HG03108 (cell line): ENCODE measurements around the gene ASB3.
"Not testable (repeated sequence)": the region's sequence is repeated elsewhere in the genome, so short reads cannot be mapped to it uniquely, and the experiment has no call there.

Experiments used
- ATAC-seq: cut with Tn5 transposase; IDR thresholded peaks from one replicate; pipeline ENCODE4 v1.9.1; 2021; ENCODE audit warnings: moderate library complexity; ENCODE audit not compliant: unreplicated experiment

The ASB3 gene

DNA sequence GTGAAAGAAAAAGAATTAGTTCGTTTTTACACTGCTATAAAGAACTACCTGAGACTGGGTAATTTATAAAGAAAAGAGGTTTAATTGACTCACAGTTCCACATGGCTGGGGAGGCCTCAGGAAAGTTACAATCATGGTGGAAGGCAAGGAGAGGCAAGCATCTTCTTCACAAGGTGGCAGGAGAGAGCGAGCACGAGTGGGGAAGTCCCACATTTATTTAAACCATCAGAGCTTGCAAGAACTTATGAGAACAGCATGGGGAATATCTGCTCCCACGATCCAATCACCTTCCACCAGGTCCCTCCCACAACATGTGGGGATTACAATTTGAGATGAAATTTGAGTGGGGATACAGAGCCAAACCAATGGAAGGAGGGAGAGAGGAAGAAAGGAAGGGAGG lies 128.3 kb downstream of the ASB3 start:
- ATAC-seq = not testable (repeated sequence)

DNA sequence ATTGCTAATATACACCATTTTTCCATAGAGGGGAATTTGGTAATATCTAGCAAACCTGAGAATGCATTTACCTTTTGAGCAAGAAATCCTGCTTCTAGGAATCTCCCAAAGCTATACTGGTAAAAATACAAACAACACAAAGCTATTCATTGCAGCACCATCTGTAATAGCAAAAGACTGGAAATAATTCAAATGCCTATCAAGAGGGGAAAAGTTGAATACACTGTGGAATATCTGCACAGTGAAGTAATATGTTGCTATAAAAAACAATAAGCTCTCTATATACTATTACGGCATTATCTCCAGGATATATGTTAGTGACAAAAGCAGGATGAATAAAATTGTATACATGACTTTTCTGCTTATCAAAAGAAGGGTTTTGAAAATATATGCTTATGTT lies 131.5 kb downstream of the ASB3 start:
- ATAC-seq = no peak

DNA sequence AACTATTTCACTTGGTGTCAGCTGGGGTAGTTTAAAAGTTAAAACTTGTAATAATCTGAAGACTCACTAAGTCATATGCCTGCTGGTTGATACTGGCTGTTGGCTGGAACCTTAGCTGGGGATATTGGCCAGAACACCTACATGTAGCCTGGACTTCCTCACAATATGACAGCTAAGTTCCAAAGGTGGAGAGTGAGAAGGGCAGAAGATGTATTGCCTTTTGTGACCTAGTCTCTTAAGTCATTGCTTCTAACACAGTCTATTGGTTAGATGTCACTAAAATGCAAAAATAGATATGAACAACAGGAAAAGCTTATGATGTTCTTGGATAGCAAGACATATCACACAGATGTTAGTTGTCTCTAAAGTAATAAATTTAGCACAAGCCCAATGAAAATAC lies 132.4 kb downstream of the ASB3 start:
- ATAC-seq = no peak

DNA sequence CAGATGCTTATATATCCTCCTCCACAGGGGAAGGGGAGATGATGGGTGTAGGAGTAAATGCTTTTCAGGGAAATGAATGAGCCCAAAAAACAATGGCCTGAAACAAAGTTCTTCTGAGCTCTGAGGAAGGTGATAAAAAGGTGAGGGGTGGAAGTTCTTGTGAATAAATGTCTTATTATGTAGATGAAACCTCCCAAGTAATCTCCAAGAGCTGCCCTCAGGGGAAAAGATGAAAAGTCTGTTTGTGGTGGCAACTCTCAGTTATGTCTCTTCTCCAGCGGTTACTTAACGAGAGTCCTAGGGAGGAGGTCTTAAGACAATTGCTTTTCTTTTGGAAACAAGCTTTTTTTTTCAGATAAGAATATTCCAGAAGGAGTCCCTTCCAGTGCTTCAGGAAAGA lies 134.6 kb downstream of the ASB3 start:
- no peak for ATAC-seq

DNA sequence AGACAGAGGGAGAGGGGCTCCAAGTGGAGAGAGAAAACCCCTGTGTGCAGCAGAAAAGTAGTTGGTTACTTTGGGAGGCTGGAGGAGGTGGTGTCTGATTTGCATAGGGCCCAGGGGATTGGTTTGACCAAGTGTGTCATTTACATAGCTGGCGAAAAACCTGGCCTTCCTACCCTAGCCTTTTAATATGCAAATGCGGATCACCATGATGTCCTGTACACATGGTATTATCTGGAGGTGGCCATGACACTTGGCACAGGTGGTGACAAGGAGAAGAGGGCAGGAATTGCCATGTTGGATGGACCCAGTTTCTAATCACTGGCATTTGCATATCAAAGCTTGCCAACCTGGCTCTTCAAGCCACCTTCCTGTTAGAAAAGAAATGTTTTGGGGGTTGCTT lies 140.0 kb downstream of the ASB3 start:
- no peak for ATAC-seq

DNA sequence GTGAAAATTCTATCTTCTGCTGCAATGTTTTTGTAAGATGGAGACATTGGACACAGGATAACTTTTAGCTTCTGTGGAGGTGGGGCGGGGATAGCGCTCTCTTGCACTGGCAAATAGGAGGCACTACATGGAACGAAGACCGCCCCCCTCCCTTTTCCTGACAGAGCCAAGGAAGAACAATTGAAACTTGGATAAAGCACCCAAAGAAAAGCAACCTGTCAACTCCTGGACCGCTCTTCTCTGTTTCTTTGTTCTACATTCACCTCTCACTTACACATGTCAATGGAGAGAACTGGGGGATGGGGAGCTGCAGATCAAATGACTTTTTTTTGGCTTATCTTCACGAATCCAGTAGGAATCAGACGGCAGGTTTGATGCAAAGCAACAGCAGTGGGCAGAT lies 145.5 kb downstream of the ASB3 start:
- no peak for ATAC-seq

DNA sequence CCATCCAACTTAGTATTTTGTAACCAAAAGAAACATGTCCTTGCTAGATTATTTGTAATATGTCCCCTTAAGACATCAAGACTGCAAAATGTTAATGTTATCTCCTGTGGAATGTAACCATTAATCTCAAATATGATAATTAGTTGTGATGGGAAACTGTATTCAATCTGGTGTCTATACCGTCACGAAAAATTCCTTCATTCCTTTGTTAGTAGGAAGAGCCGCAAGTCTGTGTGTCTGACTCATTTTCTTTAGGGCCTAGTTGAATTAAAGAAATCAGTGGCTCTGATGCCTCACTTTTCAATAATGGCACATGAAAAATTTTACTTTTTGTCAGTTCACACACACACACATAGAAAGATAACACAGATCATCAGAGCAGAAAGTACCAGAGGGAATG lies 146.3 kb downstream of the ASB3 start:
- no peak for ATAC-seq

DNA sequence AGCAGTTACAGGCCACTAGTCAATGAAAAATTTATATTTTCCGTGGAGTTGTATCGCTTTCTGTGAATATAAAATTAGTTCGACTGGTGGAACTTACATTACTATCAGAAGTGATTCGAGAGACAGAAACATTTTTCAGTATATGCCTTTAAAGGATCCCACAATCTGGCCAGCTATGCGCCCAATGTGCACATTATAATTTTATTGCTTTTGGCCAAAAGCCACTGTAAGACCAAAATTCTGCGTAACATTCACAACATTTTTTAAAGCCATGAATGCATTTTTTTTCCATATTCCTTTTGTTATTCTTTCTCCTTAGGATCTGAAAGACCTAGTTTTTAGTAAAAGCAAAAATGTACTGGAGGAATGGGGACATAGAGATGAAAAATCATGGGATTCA lies 150.2 kb downstream of the ASB3 start:
- ATAC-seq = no peak

DNA sequence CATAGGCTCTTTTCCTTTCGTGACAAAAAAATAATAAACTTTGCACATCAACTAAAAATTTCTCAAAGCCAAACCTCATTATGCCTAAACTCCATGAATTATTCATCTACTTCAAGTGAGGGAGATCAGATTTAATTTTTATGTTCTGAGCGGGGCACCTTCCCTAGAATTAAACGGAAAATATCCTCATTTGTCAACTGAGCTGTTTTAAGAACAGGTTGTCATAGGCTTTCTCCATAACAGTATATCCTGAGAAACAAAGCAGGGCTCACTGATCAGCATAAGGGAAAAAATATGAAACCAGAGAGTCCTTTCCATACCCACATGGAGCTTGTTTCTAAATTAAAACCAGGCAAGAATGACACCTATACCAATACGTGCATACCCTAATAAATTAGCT lies 150.6 kb downstream of the ASB3 start:
- no peak for ATAC-seq

DNA sequence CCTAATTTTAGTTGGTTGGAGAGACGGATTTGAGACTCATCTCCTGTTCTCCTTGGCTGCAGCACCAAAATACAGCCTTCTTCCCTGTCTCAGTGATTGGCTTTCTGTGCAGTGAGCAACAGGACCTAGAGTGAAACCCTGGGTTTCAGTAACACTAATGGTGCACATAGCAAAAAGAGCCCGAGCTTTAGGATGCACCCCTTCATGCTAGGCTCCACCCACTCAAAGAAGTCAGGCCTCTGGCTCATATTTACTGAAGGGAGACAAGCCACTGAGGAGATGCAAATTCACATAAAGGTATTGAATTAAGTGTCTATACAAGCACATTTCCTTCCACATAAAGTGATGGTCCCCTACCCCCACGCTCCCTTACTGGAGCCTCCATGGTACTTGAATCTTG lies 151.1 kb downstream of the ASB3 start:
- no peak for ATAC-seq

DNA sequence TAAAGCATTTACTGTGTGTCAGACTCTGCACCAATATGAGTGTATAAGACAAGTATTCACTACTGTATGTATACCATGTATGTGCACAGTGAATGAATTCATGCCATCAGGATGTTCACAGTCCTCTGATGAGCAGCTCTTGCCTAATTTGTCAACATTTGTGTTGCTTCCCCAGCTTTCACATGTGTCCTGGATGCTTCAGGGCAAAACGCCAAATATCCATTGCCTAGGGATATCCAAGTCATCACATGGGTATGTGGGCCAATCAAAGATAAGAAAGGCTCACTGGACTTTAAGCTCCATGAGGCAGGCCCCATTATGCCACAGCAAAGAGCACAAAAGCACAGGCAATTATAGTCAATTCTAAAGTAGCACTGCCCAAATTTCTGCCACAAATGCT lies 153.3 kb downstream of the ASB3 start:
- ATAC-seq = no peak

DNA sequence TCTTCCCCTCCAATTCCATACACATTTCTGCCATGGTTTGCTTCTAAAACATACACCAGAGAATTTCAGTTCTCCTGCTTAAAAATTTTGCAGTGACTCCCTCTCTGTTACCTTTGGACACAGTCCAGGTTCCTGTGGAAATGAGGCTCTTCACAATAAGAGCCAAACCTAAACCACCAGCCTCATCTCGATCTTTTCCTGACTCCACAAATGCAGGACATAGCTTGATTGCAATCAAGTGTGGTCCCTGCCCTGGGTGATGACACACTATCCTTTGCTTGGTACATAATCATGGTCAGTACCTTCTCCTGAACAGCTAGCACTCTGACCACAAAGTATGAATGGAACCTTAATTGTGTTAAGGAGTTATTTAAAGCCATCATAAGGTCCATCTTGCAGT lies 154.0 kb downstream of the ASB3 start:
- no peak for ATAC-seq

DNA sequence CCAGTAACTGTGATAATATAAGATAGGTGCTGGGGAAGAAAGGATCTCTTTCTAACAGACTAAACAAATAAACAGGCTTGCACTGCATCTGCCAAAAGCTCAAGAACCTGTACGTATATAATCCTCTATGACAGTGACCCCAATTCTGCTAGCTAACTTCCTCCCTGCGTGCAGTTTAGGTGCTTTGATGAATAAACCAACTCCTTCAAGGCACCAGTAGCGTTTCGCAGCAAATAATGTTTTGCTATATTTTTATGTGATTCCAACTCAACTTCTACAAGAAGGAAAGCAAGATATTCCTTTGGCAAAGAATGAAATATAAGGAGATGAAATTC lies 154.7 kb downstream of the ASB3 start:
- no peak for ATAC-seq

DNA sequence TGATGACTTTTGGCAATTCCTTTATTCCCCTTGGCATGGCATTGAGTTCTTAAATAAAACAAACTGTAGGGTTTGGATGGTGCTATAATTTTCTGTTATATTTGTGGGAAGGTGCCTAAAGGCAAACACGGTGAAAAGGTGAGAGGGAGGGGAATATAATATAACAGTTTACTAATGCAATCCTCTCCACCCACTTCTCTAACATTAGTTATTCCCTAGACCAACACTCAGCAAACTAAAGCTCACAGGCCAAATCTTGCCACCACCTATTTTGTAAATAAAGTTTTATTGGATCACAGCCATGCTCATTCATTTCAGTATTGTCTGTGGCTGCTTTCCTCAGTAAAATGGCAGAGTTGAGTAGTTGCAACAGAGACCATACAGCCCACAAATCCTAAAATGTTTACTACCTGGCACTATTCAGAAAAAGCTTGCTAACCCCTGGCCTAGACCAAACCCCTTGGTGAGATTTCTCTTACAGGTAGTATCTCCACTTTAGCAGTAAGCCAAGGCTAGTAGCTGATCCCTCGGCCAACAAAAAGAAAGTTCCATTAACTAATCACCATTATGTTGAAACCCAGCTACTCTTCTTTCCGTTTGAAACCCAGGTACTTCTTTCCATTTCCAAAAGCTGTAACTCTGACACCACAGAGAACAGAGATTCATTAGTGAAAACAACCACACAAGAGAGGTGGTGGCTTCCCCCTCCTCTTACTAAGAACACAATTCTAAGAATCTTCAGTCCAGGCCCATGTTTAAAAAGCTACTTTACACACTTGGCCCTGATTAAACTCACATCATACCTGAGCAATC lies 155.2 kb downstream of the ASB3 start:
- no peak for ATAC-seq

DNA sequence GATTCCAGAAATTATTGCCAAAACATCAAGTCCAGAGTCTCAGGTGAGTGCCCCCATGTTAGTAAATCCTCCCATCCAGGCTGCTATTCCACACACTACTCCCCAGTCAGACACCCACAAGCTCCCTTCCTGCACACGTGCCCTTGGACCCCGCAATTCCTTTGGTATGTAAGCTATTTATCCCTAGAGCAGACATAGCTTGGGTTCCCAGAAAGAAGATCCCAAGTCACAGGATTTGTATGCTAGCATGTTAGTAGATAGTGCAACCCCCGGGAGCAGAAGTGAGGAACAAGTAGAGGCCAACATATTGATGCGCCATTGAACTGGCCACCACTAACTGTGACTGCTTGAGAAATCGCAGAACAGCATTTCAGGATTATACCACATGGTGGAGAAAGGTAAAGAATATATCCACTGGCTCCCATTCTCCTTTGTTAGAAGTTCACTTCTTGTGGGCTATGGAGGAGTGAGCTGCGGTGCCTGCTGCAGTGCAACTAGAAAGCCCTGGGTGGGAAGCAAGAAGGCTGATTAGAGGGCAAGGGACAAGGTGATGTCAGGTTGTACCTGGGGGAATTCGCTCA lies 156.6 kb downstream of the ASB3 start:
- ATAC-seq = no peak

DNA sequence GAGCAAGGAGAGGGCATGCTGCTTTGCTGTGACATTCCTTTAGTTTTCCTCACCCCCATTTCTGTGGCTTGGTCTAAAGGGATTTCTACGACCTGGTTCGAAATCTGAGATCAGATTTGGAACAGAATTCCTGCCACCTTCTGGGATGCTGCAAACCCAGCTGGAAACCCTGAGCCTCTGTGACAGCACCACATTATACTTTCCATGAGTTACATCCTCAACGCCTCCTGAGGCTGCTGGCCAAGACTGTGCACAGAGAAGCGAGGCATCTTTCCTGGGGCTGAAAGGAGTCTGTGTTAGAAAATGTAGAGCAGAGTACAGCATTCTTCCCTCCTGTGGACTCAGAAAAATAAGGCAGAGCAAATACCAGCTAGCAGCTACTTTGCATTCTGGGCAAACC lies 157.3 kb downstream of the ASB3 start:
- ATAC-seq = no peak

DNA sequence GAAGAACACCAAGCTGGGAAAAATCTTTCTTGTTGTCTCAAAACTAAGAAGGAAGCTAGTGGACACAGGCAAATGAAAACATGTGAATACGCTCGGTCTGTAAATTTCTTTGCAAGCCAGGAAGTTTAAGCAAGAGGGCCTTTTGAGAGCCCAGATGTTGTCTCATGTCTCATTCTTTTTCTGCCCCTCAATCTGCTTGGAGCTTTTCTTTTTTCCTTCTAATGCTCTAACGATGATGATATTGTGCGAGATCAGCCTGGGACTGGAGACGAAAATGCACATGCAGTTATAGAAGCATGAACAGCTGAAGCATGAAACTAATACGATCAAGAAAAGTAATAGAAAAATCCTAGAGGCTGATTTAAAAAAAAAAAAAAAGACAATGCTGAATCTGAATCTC lies 157.8 kb downstream of the ASB3 start:
- no peak for ATAC-seq

DNA sequence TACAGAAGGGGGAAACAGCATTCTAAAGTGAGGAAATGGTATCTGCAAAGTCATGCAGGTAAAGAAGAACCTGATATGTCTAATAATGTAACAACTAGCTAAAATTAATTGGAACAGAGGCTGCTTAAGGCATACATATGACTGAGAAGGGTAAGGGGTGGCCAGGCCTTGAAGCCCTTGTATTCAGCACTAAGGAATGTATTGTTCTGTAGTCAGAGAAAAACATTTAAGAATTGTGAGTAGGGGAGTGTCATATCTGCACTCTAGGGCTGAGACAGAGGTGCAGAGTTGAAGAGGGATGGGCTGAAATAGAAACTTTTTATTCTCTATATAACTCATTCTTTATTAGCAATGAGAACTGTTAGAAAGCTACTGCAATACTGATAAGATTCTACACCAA lies 164.6 kb downstream of the ASB3 start:
- ATAC-seq = no peak

DNA sequence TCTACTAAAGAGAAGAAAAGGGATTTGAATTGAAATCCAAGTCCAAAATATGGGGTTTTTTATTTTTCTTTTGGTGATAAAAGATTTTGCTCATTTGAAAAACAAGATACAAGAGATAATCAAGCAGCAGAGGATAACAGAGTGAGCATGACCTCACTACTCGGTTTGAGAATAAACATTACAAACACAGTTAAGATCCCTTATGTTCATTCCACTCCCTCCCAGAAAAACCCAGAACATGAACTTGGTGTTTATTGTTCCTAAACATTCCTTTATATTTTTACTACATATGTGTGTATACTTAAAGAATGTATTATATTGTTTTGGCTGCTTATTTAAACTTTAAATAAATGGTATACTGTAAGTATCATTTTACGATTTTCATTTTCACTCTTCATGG lies 165.8 kb downstream of the ASB3 start:
- no peak for ATAC-seq
